Suppressor macrophage treated with lipopolysaccharide for 4 hours (primary cell): ENCODE measurements around the gene TCIRG1.
"Not testable (repeated sequence)": the region's sequence is repeated elsewhere in the genome, so short reads cannot be mapped to it uniquely, and the experiment has no call there.

Experiments used
- DNase-seq: peaks from one replicate; pipeline ENCODE4 v3.0.0-alpha.2; 2020

The TCIRG1 gene

GRCh38 chr11:68038718-68039525 is at the start of gene TCIRG1:
TCIRG1 (plus strand) TSS chr11:68039025; CDS start chr11:68041272, 2,247 bp downstream.
- peak; percentile 93 for DNase-seq

- peak; percentile 57 for DNase-seq
Observed at GRCh38 chr11:67990546-67991346, 48.1 kb upstream of the TCIRG1 start.

- not testable (repeated sequence) for DNase-seq
Observed at GRCh38 chr11:67991347-67992121, 47.3 kb upstream of the TCIRG1 start.

- not testable (repeated sequence) for DNase-seq
Observed at GRCh38 chr11:67993821-67994220, 45.0 kb upstream of the TCIRG1 start.

- not testable (repeated sequence) for DNase-seq
Observed at GRCh38 chr11:67994387-67994786, 44.4 kb upstream of the TCIRG1 start.

- DNase-seq = not testable (repeated sequence)
Observed at GRCh38 chr11:67995129-67995528, 43.7 kb upstream of the TCIRG1 start.

GRCh38 chr11:67995579-67995978 is 43.2 kb upstream of the TCIRG1 start:
- DNase-seq = not testable (repeated sequence)

- no peak for DNase-seq
Observed at GRCh38 chr11:67996051-67996450, 42.8 kb upstream of the TCIRG1 start.

- DNase-seq = peak; percentile 91
Observed at GRCh38 chr11:67996622-67997474, 42.0 kb upstream of the TCIRG1 start.

GRCh38 chr11:67997475-67997921 is 41.3 kb upstream of the TCIRG1 start:
- DNase-seq = no peak

GRCh38 chr11:67998150-67999045 is 40.4 kb upstream of the TCIRG1 start:
- DNase-seq = no peak

- no peak for DNase-seq
Observed at GRCh38 chr11:67999201-67999629, 39.6 kb upstream of the TCIRG1 start.

GRCh38 chr11:67999704-68000103 is 39.1 kb upstream of the TCIRG1 start:
- DNase-seq = no peak

GRCh38 chr11:68002575-68002937 is 36.3 kb upstream of the TCIRG1 start:
- DNase-seq = peak; percentile 73

- DNase-seq = peak; percentile 68
Observed at GRCh38 chr11:68002938-68003845, 35.6 kb upstream of the TCIRG1 start.

GRCh38 chr11:68003846-68004550 is 34.8 kb upstream of the TCIRG1 start, which contains the start of gene UNC93B1:
UNC93B1 (minus strand) TSS chr11:68004097; CDS start chr11:68004043, 54 bp downstream.
- DNase-seq = peak; percentile 97

- DNase-seq = no peak
Observed at GRCh38 chr11:68004551-68005335, 34.1 kb upstream of the TCIRG1 start.

- DNase-seq = no peak
Observed at GRCh38 chr11:68006606-68007166, 32.1 kb upstream of the TCIRG1 start.
